H1 (cell line): ENCODE measurements around the gene YTHDF2.

Experiments used
- CREB1 ChIP-seq: IDR thresholded peaks from 2 replicates; pipeline ENCODE4 v1.6.1; 2012; ENCODE audit warnings: inconsistent platforms
- POLR2A ChIP-seq, 2 experiments: IDR thresholded peaks; 1 replicate in 1 of 2; 2 replicates in 1 of 2; pipeline ENCODE4 v1.6.1; 2011; ENCODE audit warnings: low read depth in 2 of 2, low read length in 2 of 2, mild to moderate bottlenecking in 2 of 2; ENCODE audit errors: control extremely low read depth in 1 of 2

- TF ChIP-seq POLR2A (IDR thresholded peaks at IDR 0.05; ENCODE audit: control extremely low read depth in 1 of 2, low read depth in 2 of 2, low read length in 2 of 2) (no peak), CREB1 (no peak)
These were observed 64.7 kb downstream of the YTHDF2 start for GRCh38 chr1:28801461-28801860.
